ENCODE measurements around the gene STOM.

STOM gene

GRCh38 chr9:121316852-121317373 is 53.1 kb downstream of the STOM start:
- Mint-ChIP-seq H3K4me1 (peaks cover 6% of the 10 kb centered on the region), H3K27ac (peak overlapping the region in 1 of 3 experiments; percentile 52), H3K4me3 (no peak overlapping the region), H3K27me3 (ENCODE audit: low read depth) (peaks cover 3% of the 10 kb centered on the region), H3K9me3 (no peaks in the 10 kb centered on the region), H3K36me3 (ENCODE audit: low read depth) (peaks cover 19% of the 10 kb centered on the region)
- TF ChIP-seq CTCF (IDR thresholded peaks at IDR 0.05; ENCODE audit: unreplicated experiment in 3 of 3), result no peak

- H3K4me3 Mint-ChIP-seq, result no peak overlapping the region
- H3K27ac Mint-ChIP-seq, result no peak overlapping the region
- peaks cover 3% of the 10 kb centered on the region for H3K27me3 Mint-ChIP-seq (ENCODE audit: low read depth)
- TF ChIP-seq CTCF (IDR thresholded peaks at IDR 0.05; ENCODE audit: unreplicated experiment in 3 of 3), result no peak
- H3K36me3 Mint-ChIP-seq (ENCODE audit: low read depth), result peaks cover 21% of the 10 kb centered on the region
- no peaks in the 10 kb centered on the region for H3K9me3 Mint-ChIP-seq
- peaks cover 6% of the 10 kb centered on the region for H3K4me1 Mint-ChIP-seq
These were observed 53.7 kb downstream of the STOM start for GRCh38 chr9:121316378-121316777.

- Mint-ChIP-seq H3K4me1 (peaks cover 6% of the 10 kb centered on the region), H3K36me3 (ENCODE audit: low read depth) (peaks cover 30% of the 10 kb centered on the region), H3K27me3 (ENCODE audit: low read depth) (no peaks in the 10 kb centered on the region), H3K27ac (no peak overlapping the region), H3K9me3 (no peaks in the 10 kb centered on the region), H3K4me3 (no peak overlapping the region)
- TF ChIP-seq CTCF (IDR thresholded peaks at IDR 0.05; ENCODE audit: unreplicated experiment in 3 of 3), result no peak
These were observed 56.4 kb downstream of the STOM start for GRCh38 chr9:121313458-121314152.

- Mint-ChIP-seq H3K4me3 (no peak overlapping the region), H3K27me3 (ENCODE audit: low read depth) (no peaks in the 10 kb centered on the region), H3K36me3 (ENCODE audit: low read depth) (peaks cover 30% of the 10 kb centered on the region), H3K9me3 (no peaks in the 10 kb centered on the region), H3K4me1 (peaks cover under 1% of the 10 kb centered on the region), H3K27ac (no peak overlapping the region)
- no peak for TF ChIP-seq CTCF (IDR thresholded peaks at IDR 0.05; ENCODE audit: unreplicated experiment in 3 of 3)
These were observed 57.9 kb downstream of the STOM start for GRCh38 chr9:121312169-121312568.

- H3K9me3 Mint-ChIP-seq, result no peaks in the 10 kb centered on the region
- no peak overlapping the region for H3K4me3 Mint-ChIP-seq
- H3K4me1 Mint-ChIP-seq, result no peaks in the 10 kb centered on the region
- no peak overlapping the region for H3K27ac Mint-ChIP-seq
- no peaks in the 10 kb centered on the region for H3K27me3 Mint-ChIP-seq (ENCODE audit: low read depth)
- peaks cover 30% of the 10 kb centered on the region for H3K36me3 Mint-ChIP-seq (ENCODE audit: low read depth)
- no peak for TF ChIP-seq CTCF (IDR thresholded peaks at IDR 0.05; ENCODE audit: unreplicated experiment in 3 of 3)
These were observed 59.5 kb downstream of the STOM start for GRCh38 chr9:121310571-121310970.

Data from nephron (organoid).